Muscle of leg (tissue), 11 donors: ENCODE results near the gene DSTN. TPM values are rescaled to one million over a fixed set of nuclear protein-coding genes. Genes with fewer than 3 reads are reported as not detected.
"Not testable (repeated sequence)": the region's sequence is repeated elsewhere in the genome, so short reads cannot be mapped to it uniquely, and the experiment has no call there.

Experiments
- DNase-seq: peaks from one replicate; pipeline ENCODE4 v3.0.0; 2013
- H3K27ac ChIP-seq: one replicate; pipeline ENCODE4 v1.5.1; 2013; ENCODE audit warnings: mild to moderate bottlenecking, low read length, control low read depth
- H3K27me3 ChIP-seq: one replicate; pipeline ENCODE4 v1.6.1; 2013; ENCODE audit warnings: low read length; ENCODE audit not compliant: control insufficient read depth, insufficient read depth
- H3K36me3 ChIP-seq: one replicate; pipeline ENCODE4 v1.6.1; 2013; ENCODE audit warnings: low read length; ENCODE audit not compliant: control insufficient read depth, insufficient read depth
- H3K4me1 ChIP-seq: one replicate; pipeline ENCODE4 v1.6.1; 2013; ENCODE audit warnings: low read length; ENCODE audit not compliant: control insufficient read depth, insufficient read depth
- H3K4me3 ChIP-seq: one replicate; pipeline ENCODE4 v1.5.1; 2013; ENCODE audit warnings: low read length, control low read depth
- H3K9me3 ChIP-seq: replicated peaks from 2 replicates; pipeline ENCODE4 v1.6.1; 2013; ENCODE audit warnings: low read depth, low read length; ENCODE audit not compliant: control insufficient read depth
- WGBS: methylation state at CpG from one replicate; pipeline ENCODE4 v1.1.5; 2013; ENCODE audit warnings: missing lambda C conversion rate; ENCODE audit not compliant: insufficient coverage; 5-methylcytosine and 5-hydroxymethylcytosine counted together
- polyA plus RNA-seq, 8 donors: library from polyadenylated mRNA; unstranded; fragments of 120-200 nt; gene quantifications; one replicate each; pipeline versions ENCODE4 v1.2.1 to v1.2.3, GENCODE V29; 2013; ENCODE audit warnings: inconsistent platforms in 1 of 8, low replicate concordance in 1 of 8; ENCODE audit not compliant: insufficient read length in 8 of 8, insufficient read depth in 1 of 8
- total RNA-seq: library from RNA; stranded (reverse); fragments of 120-200 nt; gene quantifications from one replicate; pipeline ENCODE4 v1.2.4, GENCODE V29; 2013

DSTN gene
- total and polyA plus RNA-seq, 9 donors, result 145 to 256 (median 243) TPM

GRCh38 chr20:17657898-17658647 lies 88.2 kb downstream of the DSTN start:
- peaks cover 29% of the 10 kb centered on the region for H3K4me1 ChIP-seq
- no peak overlapping the region for H3K4me3 ChIP-seq
- peaks cover 5% of the 10 kb centered on the region for H3K9me3 ChIP-seq
- H3K27ac ChIP-seq, result no peak overlapping the region
- WGBS, result 82% methylated on average over 8 of the region's 9 CpGs
- no peak for DNase-seq
- peaks cover 50% of the 10 kb centered on the region for H3K36me3 ChIP-seq
- no peaks in the 10 kb centered on the region for H3K27me3 ChIP-seq

GRCh38 chr20:17658648-17658993 lies 88.7 kb downstream of the DSTN start:
- no peak overlapping the region for H3K27ac ChIP-seq
- WGBS, result 92% methylated on average over 2 of the region's 2 CpGs
- no peak for DNase-seq
- peaks cover 30% of the 10 kb centered on the region for H3K4me1 ChIP-seq
- no peaks in the 10 kb centered on the region for H3K27me3 ChIP-seq
- H3K9me3 ChIP-seq, result peaks cover 5% of the 10 kb centered on the region
- peaks cover 48% of the 10 kb centered on the region for H3K36me3 ChIP-seq
- no peak overlapping the region for H3K4me3 ChIP-seq

GRCh38 chr20:17659344-17659743 lies 89.5 kb downstream of the DSTN start:
- Histone ChIP-seq H3K36me3 (peaks cover 41% of the 10 kb centered on the region), H3K4me1 (peaks cover 34% of the 10 kb centered on the region)
- not testable (repeated sequence) for H3K9me3 ChIP-seq, H3K27me3 ChIP-seq, H3K4me3 ChIP-seq, H3K27ac ChIP-seq, DNase-seq
- 100% methylated on average over 3 of the region's 7 CpGs for WGBS

Other genes starting within 250 kb of the DSTN start
- gene BFSP1, start 38.7 kb upstream of the DSTN start, total RNA-seq, result 2.3 TPM
- 1 to 10 TPM; 2.3 to 4.3 (median 3.3) TPM for gene BFSP1, start 38.7 kb upstream of the DSTN start, polyA plus RNA-seq
- 125 TPM for gene RRBP1, start 112.2 kb downstream of the DSTN start, total RNA-seq
- 100 to 1,000 TPM in 7 of 8 donors, 10 to 100 TPM in 1; 99.5 to 178 (median 138) TPM for gene RRBP1, start 112.2 kb downstream of the DSTN start, polyA plus RNA-seq
- gene BANF2, start 129.9 kb downstream of the DSTN start, total RNA-seq, result not detected
- not detected for gene BANF2, start 129.9 kb downstream of the DSTN start, polyA plus RNA-seq